Mucosa of gallbladder (tissue), 1 donor: ENCODE measurements around the gene CMTM6. TPM values are rescaled to one million over a fixed set of nuclear protein-coding genes. Genes with fewer than 3 reads are reported as not detected.
"Not testable (repeated sequence)": the region's sequence is repeated elsewhere in the genome, so short reads cannot be mapped to it uniquely, and the experiment has no call there.

Experiments
- DNase-seq: peaks from one replicate; pipeline ENCODE4 v3.0.0-alpha.2; 2020; ENCODE audit warnings: low spot score
- total RNA-seq: library from RNA; stranded (reverse); gene quantifications from one replicate; pipeline ENCODE4 v1.2.1, GENCODE V29; 2021
- donor health status: DM: no; HTN: no; CAD: no.

CMTM6 gene
- total RNA-seq, 1 donor from 2014 or later: 56.3 TPM

DNA sequence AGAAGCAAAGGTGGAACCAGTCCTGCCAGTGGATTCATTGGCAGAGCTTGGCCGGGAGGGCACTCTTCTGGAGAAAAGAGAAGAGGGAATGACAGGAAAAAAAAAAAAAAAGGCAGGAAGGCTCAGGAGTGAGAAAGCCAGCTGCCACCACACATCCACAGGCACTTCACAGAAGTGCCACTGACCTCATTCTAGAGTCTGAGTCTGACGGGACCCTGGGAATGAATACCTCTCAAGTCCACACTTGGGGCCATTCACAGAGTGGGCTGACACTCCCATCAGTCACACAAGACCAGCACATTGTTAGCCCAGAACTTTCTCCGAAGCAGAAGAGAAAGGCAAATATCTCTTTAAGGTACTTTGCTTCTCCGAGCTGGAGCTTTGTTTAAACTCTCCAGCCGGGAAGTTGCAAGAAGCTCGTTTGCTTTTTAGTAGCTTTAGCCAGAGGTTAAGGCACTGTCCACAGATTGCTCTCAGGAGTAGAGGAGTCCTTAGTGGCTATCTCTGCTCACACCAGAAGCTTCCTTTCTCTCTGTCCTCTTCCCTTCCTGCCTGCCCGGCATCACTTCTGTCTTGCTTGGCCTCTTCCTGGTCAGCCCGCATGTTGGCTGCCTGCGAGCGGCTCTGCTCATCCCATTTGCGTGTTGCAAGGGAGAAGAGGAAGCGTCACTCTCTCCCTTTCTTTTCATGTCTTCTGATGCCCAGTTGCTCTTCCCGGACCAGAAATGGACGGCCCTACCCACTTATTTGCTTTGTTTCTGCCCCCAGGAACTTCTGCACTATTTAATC lies 53.8 kb downstream of the CMTM6 start:
- DNase-seq: no peak

- DNase-seq: no peak
These were observed 54.7 kb downstream of the CMTM6 start for GRCh38 chr3:32447865-32448400.

GRCh38 chr3:32443478-32443877 lies 59.2 kb downstream of the CMTM6 start:
- DNase-seq: no peak

GRCh38 chr3:32442766-32443165 lies 59.9 kb downstream of the CMTM6 start:
- no peak for DNase-seq

DNA sequence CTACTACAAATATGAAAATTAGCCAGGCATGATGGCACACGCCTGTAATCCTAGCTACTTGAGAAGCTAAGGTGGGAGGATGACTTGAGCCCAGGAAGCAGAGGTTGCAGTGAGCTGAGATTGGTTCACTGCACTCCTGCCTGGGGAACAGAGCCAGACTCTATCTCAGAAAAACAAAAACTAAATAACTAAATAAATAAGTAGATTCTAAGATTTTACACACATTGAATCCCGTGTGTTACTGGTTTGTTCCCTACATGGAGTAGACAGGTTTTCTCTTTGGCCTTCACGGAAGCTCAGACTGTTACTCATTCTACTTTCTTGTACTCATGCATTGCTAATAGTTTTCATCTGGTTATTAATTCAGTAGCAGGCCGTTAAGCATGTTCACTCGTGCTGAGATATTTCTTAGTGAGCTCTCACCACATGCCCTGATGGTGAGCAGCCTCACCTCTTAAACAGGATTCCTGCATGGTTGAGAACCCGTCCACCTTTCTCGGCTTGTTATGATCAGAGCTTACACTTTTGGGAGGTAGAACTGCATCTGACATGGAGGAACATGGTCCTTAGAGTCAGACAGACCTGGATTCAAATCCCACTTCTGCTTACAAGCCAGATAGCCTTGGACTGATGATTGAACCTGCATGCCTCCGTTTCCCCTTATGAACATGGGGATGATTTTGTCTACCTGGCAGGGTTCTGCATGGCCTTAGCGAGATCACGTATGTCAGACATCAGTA lies 61.9 kb downstream of the CMTM6 start:
- no peak for DNase-seq

DNA sequence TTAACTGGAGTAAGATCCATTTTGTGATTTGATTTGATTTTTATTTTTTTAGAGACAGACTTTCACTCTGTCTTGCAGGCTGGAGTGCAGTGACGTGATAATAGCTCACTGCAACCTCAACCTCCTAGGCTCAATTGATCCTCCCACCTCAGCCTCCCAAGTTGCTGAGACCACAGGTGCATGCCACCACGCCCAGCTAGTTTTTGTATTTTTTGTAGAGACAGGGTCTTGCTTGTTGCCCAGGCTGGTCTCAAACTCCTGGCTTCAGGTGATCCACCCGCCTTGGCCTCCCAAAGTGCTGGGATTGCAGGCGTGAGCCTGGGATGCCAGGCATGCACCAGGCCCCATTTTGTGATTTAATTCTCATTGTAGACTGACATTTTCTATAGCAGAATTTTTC lies 63.2 kb downstream of the CMTM6 start:
- not testable (repeated sequence) for DNase-seq

DNA sequence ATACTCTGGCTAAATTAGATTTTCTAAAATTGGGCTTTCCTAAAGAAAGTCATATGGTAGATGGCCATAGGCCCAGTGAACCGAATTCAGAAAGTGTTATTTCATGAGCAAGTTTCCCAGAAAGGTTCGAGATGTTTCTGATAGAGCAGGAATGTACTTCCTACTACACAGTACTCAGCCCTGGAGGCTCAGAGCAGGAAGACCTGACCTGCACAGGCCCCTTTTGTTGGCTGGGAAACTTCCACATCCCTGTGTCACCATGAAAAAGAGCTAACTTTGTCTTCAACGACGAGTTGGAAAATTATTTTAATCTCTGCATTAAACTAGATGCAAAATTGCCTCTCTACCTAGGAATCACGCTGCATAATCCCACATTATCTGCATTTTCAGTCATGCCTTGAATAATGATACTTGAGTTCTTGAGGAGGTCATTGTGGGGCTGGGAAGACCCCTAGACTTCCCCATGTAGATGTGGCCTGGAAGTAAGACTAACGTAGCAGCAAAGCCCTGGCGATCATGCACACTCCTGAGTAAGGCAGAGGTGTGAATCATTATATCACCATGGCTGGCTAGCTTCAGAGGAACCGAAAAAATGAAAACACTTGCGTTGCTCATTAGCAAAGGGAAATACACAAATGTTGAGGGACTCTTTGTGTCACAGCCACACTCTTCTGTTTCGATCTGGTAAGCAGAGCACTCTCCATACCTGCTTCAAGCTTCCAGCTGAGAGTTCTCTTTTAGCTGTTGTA lies 63.9 kb downstream of the CMTM6 start:
- DNase-seq: no peak

DNA sequence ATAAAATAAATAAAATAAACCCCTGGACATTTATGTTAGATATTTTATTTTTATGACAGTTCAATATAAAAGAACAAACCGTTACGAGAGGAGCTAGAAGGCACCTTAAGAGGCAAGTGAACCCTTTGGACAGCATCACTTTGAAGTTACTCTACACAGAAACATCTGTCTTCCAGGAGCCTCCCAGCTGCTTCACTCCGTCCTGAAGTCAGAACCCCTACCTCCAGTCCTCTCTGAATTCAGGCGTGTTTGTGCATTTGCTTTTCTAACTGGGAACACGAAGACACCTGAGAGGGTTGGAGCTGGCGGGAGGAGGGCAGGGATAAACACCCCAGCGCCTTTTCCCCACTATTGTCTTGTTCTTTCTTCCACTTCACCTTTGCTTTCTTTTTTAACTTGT lies 64.8 kb downstream of the CMTM6 start:
- DNase-seq: no peak

DNA sequence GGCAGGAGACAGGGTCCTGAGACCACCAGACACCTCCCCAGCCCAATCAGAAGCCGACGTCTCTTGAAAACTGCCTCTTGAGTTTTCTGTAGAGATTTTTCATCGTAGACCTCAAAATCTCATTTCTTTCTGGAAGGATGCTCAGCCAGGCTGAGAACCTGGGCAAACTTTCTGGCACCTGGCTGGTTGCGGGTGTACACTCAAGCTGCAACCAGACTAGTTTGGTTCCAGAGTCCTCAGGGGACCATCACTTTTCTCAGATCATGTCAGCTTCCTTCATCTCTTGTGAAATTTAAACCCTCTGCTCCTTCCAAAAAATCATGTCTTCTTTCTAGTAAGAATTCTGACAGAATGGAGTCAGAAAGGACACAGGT lies 65.8 kb downstream of the CMTM6 start:
- no peak for DNase-seq

GRCh38 chr3:32435911-32436815 lies 66.5 kb downstream of the CMTM6 start:
- DNase-seq: no peak

DNA sequence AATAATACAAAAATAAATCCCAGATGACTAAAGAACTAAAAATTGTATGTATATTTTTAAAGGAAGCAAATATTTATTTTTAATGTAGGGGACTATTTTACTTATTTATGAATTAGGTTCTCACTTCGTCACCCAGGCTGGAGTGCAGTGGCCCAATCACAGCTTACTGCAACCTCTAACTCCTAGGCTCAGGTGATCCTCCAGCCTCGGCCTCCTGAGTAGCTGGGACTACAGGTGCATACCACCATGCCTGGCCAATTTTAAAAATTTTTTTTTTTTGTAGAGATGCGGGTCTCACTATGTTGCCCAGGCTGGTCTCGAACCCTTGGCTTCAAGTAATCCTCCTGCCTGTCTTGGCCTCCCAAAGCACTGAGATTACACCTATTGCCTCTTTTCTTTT lies 68.4 kb downstream of the CMTM6 start:
- DNase-seq: no peak

DNA sequence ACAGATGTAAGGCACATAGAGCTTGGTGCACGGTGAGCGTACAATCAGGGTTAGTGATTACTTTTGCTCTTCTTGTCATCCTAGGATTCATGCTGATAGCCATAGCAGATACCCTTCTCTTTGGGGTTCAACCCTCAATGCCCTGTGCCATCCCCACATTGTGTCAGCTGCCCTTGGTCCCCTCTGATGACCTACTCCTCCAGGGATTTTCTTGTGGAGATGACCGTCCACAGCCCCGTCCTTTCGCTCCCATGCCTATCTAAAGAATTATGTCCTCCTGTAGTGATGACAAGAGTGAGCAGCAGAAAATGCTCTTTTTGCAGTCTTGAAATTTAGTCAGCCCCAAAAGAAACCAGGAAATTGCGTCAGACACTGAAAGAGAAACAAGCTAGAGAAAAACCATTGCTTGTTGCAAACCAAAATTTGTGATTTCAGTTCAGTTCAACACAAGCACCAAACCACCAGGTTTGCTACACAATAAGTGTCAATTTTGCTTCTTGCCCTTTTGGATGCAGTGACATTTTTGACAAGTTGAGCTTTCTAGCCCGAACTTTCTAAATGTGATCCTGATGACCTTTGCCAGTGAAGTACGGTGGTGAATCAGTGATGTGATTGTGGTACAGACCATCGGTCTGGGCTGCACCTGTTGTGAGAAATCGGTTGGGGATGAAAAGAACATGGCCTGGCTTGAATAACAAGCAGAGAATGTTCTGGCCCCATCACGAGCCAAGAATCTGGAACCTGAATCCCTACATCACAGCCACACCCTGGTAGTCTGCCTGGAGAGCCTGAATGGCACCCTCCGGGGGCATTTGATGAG lies 69.7 kb downstream of the CMTM6 start:
- no peak for DNase-seq

GRCh38 chr3:32432045-32432710 lies 70.5 kb downstream of the CMTM6 start:
- DNase-seq: no peak

DNA sequence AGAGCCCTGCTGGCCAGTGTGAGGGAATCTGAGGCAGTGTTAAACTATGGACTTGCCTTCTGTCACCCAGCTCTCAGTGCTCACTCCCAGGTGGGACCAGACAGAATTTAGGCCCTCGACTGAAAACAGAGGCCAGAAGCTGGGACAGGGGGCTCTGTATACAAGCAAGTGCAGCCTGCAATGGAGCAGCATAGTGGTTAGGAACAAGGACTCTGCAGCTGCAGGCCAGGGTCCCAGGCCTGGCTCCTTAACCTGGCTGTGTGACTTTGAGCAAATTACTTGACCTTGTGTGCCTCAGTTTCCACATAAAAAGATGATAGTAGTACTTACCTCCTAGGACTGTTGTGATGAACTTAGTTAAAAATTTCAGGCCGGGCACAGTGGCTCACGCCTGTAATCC lies 71.2 kb downstream of the CMTM6 start:
- DNase-seq: no peak

Other genes with a start within 250 kb of the CMTM6 start
- 19.3 TPM for gene CMTM7, start 111.0 kb downstream of the CMTM6 start, total RNA-seq
- gene DYNC1LI1, start 68.0 kb upstream of the CMTM6 start, total RNA-seq: 25.1 TPM
- 21.3 TPM for gene CNOT10, start 182.3 kb upstream of the CMTM6 start, total RNA-seq